Left renal cortex interstitium (tissue), 4 donors: ENCODE measurements around the gene SLC10A3. TPM values are rescaled to one million over a fixed set of nuclear protein-coding genes. Genes with fewer than 3 reads are reported as not detected.

ENCODE experiments used
- DNase-seq, 4 donors: peaks; one replicate each; pipeline ENCODE4 v3.0.0-alpha.2; 2013; ENCODE audit warnings: low read depth in 4 of 4, low spot score in 2 of 4, missing footprints in 1 of 4
- polyA plus RNA-seq, 4 donors: library from polyadenylated mRNA; unstranded; fragments of 120-200 nt; gene quantifications; one replicate each; pipeline ENCODE4 v1.2.1, GENCODE V29; 2013; ENCODE audit not compliant: insufficient read length in 4 of 4

Gene SLC10A3
- polyA plus RNA-seq, 4 donors, result 18.3 to 25.0 (median 20.7) TPM

GRCh38 chrX:154467556-154467955 lies 22.9 kb downstream of the SLC10A3 start:
- no peak for DNase-seq

- DNase-seq, result no peak
Measured at GRCh38 chrX:154466907-154467306, 23.5 kb downstream of the SLC10A3 start.

- DNase-seq, result no peak
Measured at GRCh38 chrX:154466036-154466435, 24.4 kb downstream of the SLC10A3 start.

GRCh38 chrX:154465601-154466000 lies 24.8 kb downstream of the SLC10A3 start:
- no peak for DNase-seq

GRCh38 chrX:154464806-154465365 lies 25.5 kb downstream of the SLC10A3 start:
- DNase-seq, result no peak

GRCh38 chrX:154463611-154464220 lies 26.7 kb downstream of the SLC10A3 start:
- no peak for DNase-seq

GRCh38 chrX:154462396-154462795 lies 28.0 kb downstream of the SLC10A3 start:
- DNase-seq, result no peak

GRCh38 chrX:154460326-154460725 lies 30.1 kb downstream of the SLC10A3 start:
- DNase-seq, result no peak

- DNase-seq, result no peak
Measured at GRCh38 chrX:154459832-154460231, 30.6 kb downstream of the SLC10A3 start.

- no peak for DNase-seq
Measured at GRCh38 chrX:154458954-154459778, 31.3 kb downstream of the SLC10A3 start.

- DNase-seq, result no peak
Measured at GRCh38 chrX:154458116-154458953, 32.1 kb downstream of the SLC10A3 start, which contains the start of gene PLXNA3. PLXNA3 (plus strand) TSS chrX:154458281; CDS start chrX:154460184, 1,903 bp downstream.

GRCh38 chrX:154457491-154458115 lies 32.8 kb downstream of the SLC10A3 start:
- no peak for DNase-seq

- DNase-seq, result no peak
Measured at GRCh38 chrX:154452823-154453222, 37.6 kb downstream of the SLC10A3 start.

GRCh38 chrX:154450312-154450711 lies 40.1 kb downstream of the SLC10A3 start:
- DNase-seq, result no peak

GRCh38 chrX:154449618-154450017 lies 40.8 kb downstream of the SLC10A3 start:
- no peak for DNase-seq

- DNase-seq, result no peak
Measured at GRCh38 chrX:154448484-154448883, 41.9 kb downstream of the SLC10A3 start.

GRCh38 chrX:154446430-154446829 lies 44.0 kb downstream of the SLC10A3 start:
- no peak for DNase-seq

GRCh38 chrX:154445776-154446175 lies 44.7 kb downstream of the SLC10A3 start:
- no peak for DNase-seq

GRCh38 chrX:154444755-154445246 lies 45.6 kb downstream of the SLC10A3 start:
- DNase-seq, result no peak
